Loucy (cell line): Measurements from ENCODE around the gene TMEM131.

Experiments used
- H2AFZ ChIP-seq: fragments of 200-600 bp; sonication (generic); 2 replicates; pipeline ENCODE4 v1.6.0; 2016; ENCODE audit warnings: antibody characterized with exemption, mild to moderate bottlenecking, low read length, moderate library complexity
- H3F3A ChIP-seq: fragments of 200-600 bp; 2 replicates; pipeline ENCODE4 v1.6.0; 2016; ENCODE audit warnings: antibody characterized with exemption, low read depth, mild to moderate bottlenecking
- H3K27me3 ChIP-seq: fragments of 200-600 bp; sonication (generic); 2 replicates; pipeline ENCODE4 v1.6.1; 2014; ENCODE audit warnings: low read length, mild to moderate bottlenecking; ENCODE audit not compliant: insufficient read depth, poor library complexity, severe bottlenecking
- H3K36me3 ChIP-seq: fragments of 200-600 bp; sonication (generic); 2 replicates; pipeline ENCODE4 v1.6.1; 2016; ENCODE audit warnings: low read length; ENCODE audit not compliant: insufficient read depth
- H3K4me1 ChIP-seq: fragments of 200-600 bp; sonication (generic); 2 replicates; pipeline ENCODE4 v1.5.1; 2014; ENCODE audit warnings: low read length, mild to moderate bottlenecking; ENCODE audit not compliant: insufficient read depth, poor library complexity, severe bottlenecking
- H3K4me2 ChIP-seq: fragments of 200-600 bp; sonication (generic); 2 replicates; pipeline ENCODE4 v1.6.0; 2014; ENCODE audit warnings: antibody characterized with exemption, low read length, low read depth, mild to moderate bottlenecking; ENCODE audit not compliant: poor library complexity, severe bottlenecking
- H3K4me3 ChIP-seq: fragments of 200-600 bp; sonication (generic); 2 replicates; pipeline ENCODE4 v1.5.1; 2014; ENCODE audit warnings: low read length, mild to moderate bottlenecking, mixed read lengths; ENCODE audit not compliant: poor library complexity, severe bottlenecking
- H3K79me2 ChIP-seq: fragments of 200-600 bp; sonication (generic); 2 replicates; pipeline ENCODE4 v1.6.1; 2014; ENCODE audit warnings: low read length; ENCODE audit not compliant: insufficient read depth
- H3K9ac ChIP-seq: fragments of 200-600 bp; sonication (generic); 2 replicates; pipeline ENCODE4 v1.6.0; 2014; ENCODE audit warnings: mild to moderate bottlenecking, low read depth, low read length, moderate library complexity; ENCODE audit not compliant: poor library complexity, severe bottlenecking
- H3K9me2 ChIP-seq: fragments of 200-600 bp; sonication (generic); replicated peaks from 2 replicates; pipeline ENCODE4 v1.6.1; 2016; ENCODE audit warnings: low read depth, low read length, mixed read lengths
- H3K9me3 ChIP-seq: fragments of 200-600 bp; sonication (generic); 2 replicates; pipeline ENCODE4 v1.6.1; 2014; ENCODE audit warnings: mild to moderate bottlenecking, antibody characterized with exemption, low read length, low read depth; ENCODE audit not compliant: insufficient read depth
- H4K20me1 ChIP-seq: fragments of 200-600 bp; sonication (generic); 2 replicates; pipeline ENCODE4 v1.6.0; 2014; ENCODE audit warnings: antibody characterized with exemption, low read length, mild to moderate bottlenecking; ENCODE audit not compliant: insufficient read depth, poor library complexity, severe bottlenecking
- CTCF ChIP-seq: fragments of 200-600 bp; sonication (generic); conservative IDR thresholded peaks from 2 replicates; pipeline ENCODE4 v1.5.1; 2014; ENCODE audit warnings: mild to moderate bottlenecking, antibody characterized with exemption, low read length
- EZH2phosphoT487 ChIP-seq: fragments of 200-600 bp; IDR thresholded peaks from 2 replicates; pipeline ENCODE4 v1.6.1; 2018; ENCODE audit warnings: antibody characterized with exemption, mild to moderate bottlenecking, moderate library complexity, borderline replicate concordance

Gene TMEM131

GRCh38 chr2:97716695-97717612 is 278.8 kb downstream of the TMEM131 start:
- TF ChIP-seq EZH2phosphoT487 (no peak), CTCF (no peak)
- peak overlapping the region; percentile 92 for H3K4me2 ChIP-seq
- H3K79me2 ChIP-seq: peaks cover 96% of the 10 kb centered on the region
- no peaks in the 10 kb centered on the region for H3K9me2 ChIP-seq
- H3K4me1 ChIP-seq: peaks cover 77% of the 10 kb centered on the region
- peak overlapping the region; percentile 95 for H3K4me3 ChIP-seq
- H3K9ac ChIP-seq: peak overlapping the region; percentile 99
- H2AFZ ChIP-seq: no peak overlapping the region
- peaks cover 26% of the 10 kb centered on the region for H4K20me1 ChIP-seq
- H3K27me3 ChIP-seq: peaks cover 5% of the 10 kb centered on the region
- H3F3A ChIP-seq: peaks cover 9% of the 10 kb centered on the region; the same call in 1 of the 2 replicates
- no peaks in the 10 kb centered on the region for H3K9me3 ChIP-seq
- H3K36me3 ChIP-seq: peaks cover 9% of the 10 kb centered on the region

GRCh38 chr2:97715951-97716694 is 279.6 kb downstream of the TMEM131 start:
- Histone ChIP-seq H4K20me1 (peaks cover 25% of the 10 kb centered on the region), H3K4me1 (peaks cover 81% of the 10 kb centered on the region), H3K27me3 (peaks cover 5% of the 10 kb centered on the region), H3K79me2 (peaks cover 96% of the 10 kb centered on the region), H3K9me3 (no peaks in the 10 kb centered on the region), H3K4me2 (peak overlapping the region; percentile 92), H3K9me2 (no peaks in the 10 kb centered on the region), H3K4me3 (peak overlapping the region; percentile 95), H3F3A (peaks cover 9% of the 10 kb centered on the region; the same call in 1 of the 2 replicates), H2AFZ (no peak overlapping the region), H3K36me3 (peaks cover 9% of the 10 kb centered on the region), H3K9ac (peak overlapping the region; percentile 99)
- TF ChIP-seq EZH2phosphoT487: no peak

- Histone ChIP-seq H3F3A (peaks cover 9% of the 10 kb centered on the region; the same call in 1 of the 2 replicates), H3K9ac (peak overlapping the region; percentile 99)
Measured at GRCh38 chr2:97714950-97715652, 280.6 kb downstream of the TMEM131 start.

More at GRCh38 chr2:97714950-97715652, 280.6 kb downstream of the TMEM131 start:
- Histone ChIP-seq H3K36me3 (peaks cover 4% of the 10 kb centered on the region), H3K9me3 (no peaks in the 10 kb centered on the region), H3K9me2 (no peaks in the 10 kb centered on the region), H3K4me1 (peaks cover 78% of the 10 kb centered on the region), H4K20me1 (peaks cover 17% of the 10 kb centered on the region), H2AFZ (no peak overlapping the region), H3K27me3 (peaks cover 5% of the 10 kb centered on the region), H3K4me2 (peak overlapping the region; percentile 92), H3K4me3 (peak overlapping the region; percentile 95), H3K79me2 (peaks cover 90% of the 10 kb centered on the region)
- TF ChIP-seq CTCF (no peak), EZH2phosphoT487 (no peak)
